Activated B cell treated with CpG ODN at 0.5 μM for 24 hours (primary cell): ENCODE data around the gene PLGRKT. TPM values are rescaled to one million over a fixed set of nuclear protein-coding genes. Genes with fewer than 3 reads are reported as not detected.
"Not testable (repeated sequence)": the region's sequence is repeated elsewhere in the genome, so short reads cannot be mapped to it uniquely, and the experiment has no call there.

ENCODE experiments used
- ATAC-seq: fragments of 200-7000 bp; cut with Tn5 transposase; one replicate; pipeline ENCODE4 v1.10.0; 2021; ENCODE audit warnings: low read depth, mild to moderate bottlenecking, moderate library complexity
- CTCF ChIA-PET: fragments of 350-600 bp; sonication (Branson Sonifier 250); formaldehyde crosslinking; loops from one replicate; lab custom pipeline; 2021; ENCODE audit warnings: antibody characterized with exemption; lab: Charles Lee
- POLR2A ChIA-PET: fragments of 350-600 bp; sonication (Branson Sonifier 250); formaldehyde crosslinking; loops from one replicate; lab custom pipeline; 2021; ENCODE audit warnings: antibody characterized with exemption; lab: Charles Lee
- DNase-seq: peaks from one replicate; pipeline ENCODE4 v3.0.0; 2022
- H3K27ac Mint-ChIP-seq: one replicate; pipeline ENCODE4 v1.8.0; 2020; ENCODE audit warnings: mixed read lengths
- H3K27me3 Mint-ChIP-seq: one replicate; pipeline ENCODE4 v1.8.0; 2021; ENCODE audit warnings: mixed read lengths
- H3K36me3 Mint-ChIP-seq: one replicate; pipeline ENCODE4 v1.8.0; 2021; ENCODE audit warnings: low read depth, mixed read lengths
- H3K4me1 Mint-ChIP-seq: one replicate; pipeline ENCODE4 v1.8.0; 2021; ENCODE audit warnings: mixed read lengths
- H3K4me3 Mint-ChIP-seq: one replicate; pipeline ENCODE4 v1.8.0; 2020; ENCODE audit warnings: mild to moderate bottlenecking, mixed read lengths
- H3K9me3 Mint-ChIP-seq: one replicate; pipeline ENCODE4 v1.8.0; 2020; ENCODE audit warnings: mixed read lengths
- intact Hi-C: fragments of 100-400 bp; cut with micrococcal nuclease; formaldehyde crosslinking; loops from one replicate; pipeline ENCODE4 v1.15.1; 2024
- total RNA-seq: library from RNA; stranded (reverse); gene quantifications from 2 replicates; pipeline ENCODE4 v1.2.3, GENCODE V29; 2022
- TF ChIP-seq, protein P1 (sequence below): fragments of 200-600 bp; IDR thresholded peaks from one replicate; pipeline ENCODE4 v1.8.0; 2022; ENCODE audit warnings: antibody characterized with exemption, mild to moderate bottlenecking

The PLGRKT gene
- total RNA-seq, 1 donor from 2014 or later, result 59.7 TPM

DNA sequence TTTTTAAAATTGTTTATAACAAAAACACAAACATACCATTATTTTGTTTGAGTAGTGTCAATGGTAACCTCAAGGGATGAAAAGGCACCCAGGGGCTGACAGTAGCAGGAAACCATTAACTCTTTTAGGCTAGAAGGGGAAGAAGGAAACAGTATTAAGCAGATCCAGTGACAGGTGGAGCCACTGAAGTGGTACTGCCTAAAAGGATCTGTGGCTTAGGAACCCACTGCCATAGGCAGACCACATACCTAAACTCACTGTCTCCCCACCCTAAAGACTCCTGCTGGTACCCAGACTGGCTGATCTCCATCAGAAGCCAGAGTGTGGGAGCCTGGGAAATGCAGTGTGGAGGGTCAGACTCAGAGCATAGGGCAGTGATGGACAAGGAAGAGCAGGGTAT lies 111.5 kb downstream of the PLGRKT start:
- ATAC-seq (no peak), DNase-seq (no peak)
- H3K27me3 Mint-ChIP-seq, result no peaks in the 10 kb centered on the region
- H3K4me1 Mint-ChIP-seq, result no peaks in the 10 kb centered on the region
- TF ChIP-seq, protein P1, sequence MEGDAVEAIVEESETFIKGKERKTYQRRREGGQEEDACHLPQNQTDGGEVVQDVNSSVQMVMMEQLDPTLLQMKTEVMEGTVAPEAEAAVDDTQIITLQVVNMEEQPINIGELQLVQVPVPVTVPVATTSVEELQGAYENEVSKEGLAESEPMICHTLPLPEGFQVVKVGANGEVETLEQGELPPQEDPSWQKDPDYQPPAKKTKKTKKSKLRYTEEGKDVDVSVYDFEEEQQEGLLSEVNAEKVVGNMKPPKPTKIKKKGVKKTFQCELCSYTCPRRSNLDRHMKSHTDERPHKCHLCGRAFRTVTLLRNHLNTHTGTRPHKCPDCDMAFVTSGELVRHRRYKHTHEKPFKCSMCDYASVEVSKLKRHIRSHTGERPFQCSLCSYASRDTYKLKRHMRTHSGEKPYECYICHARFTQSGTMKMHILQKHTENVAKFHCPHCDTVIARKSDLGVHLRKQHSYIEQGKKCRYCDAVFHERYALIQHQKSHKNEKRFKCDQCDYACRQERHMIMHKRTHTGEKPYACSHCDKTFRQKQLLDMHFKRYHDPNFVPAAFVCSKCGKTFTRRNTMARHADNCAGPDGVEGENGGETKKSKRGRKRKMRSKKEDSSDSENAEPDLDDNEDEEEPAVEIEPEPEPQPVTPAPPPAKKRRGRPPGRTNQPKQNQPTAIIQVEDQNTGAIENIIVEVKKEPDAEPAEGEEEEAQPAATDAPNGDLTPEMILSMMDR, result no peak
- no peak overlapping the region for H3K27ac Mint-ChIP-seq
- intact Hi-C loops, result no loop called here
- H3K9me3 Mint-ChIP-seq, result no peaks in the 10 kb centered on the region
- CTCF ChIA-PET, result no interaction called here
- H3K4me3 Mint-ChIP-seq, result no peak overlapping the region
- POLR2A ChIA-PET, result no interaction called here
- H3K36me3 Mint-ChIP-seq, result peaks cover 20% of the 10 kb centered on the region

DNA sequence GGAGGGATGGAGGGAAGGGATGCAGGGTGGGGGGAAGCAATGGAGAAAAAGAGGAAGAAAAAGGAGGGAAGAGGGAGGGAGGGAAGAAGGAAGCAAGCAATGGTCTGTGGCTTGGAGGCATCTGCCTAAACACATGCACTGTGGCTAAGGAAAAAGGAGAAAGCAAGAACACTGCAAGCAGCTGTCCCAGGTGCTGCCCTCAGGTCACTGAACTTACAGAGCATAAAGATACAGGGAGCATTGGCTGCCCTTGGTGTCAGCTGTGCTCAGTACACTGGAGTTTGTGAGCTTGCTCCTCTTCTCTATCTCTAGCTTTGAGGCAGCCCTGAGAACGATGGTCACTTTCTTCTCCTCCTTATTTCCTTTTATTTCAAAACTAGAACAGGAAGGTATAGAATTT lies 116.1 kb downstream of the PLGRKT start:
- ATAC-seq, H3K27ac Mint-ChIP-seq, H3K27me3 Mint-ChIP-seq, POLR2A ChIA-PET, intact Hi-C loops, H3K4me1 Mint-ChIP-seq, DNase-seq, H3K36me3 Mint-ChIP-seq, H3K4me3 Mint-ChIP-seq, H3K9me3 Mint-ChIP-seq: not testable (repeated sequence)
- CTCF ChIA-PET, result interaction anchor here (0.9 kb wide), 1 partner anchor 135 kb away, joined by 3 read pairs; no protein-coding TSS in a partner anchor

DNA sequence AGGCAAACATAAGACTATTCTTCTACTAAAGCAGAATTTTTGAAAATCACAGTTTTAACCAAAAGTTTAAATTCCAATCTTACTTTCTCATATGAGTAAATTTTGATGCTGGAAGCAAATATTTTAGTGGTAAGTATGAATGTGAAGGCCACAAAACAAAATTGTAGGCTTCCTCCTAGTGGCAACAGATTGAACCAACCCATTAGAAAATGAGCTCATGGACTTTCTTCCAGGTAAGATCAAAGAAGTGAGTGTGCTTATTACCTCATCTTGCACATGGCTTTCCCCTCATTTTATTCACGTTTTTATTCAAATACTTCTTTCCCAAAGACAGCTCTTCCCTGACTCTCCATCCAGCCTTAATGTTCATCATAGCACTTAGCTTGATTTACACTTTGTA lies 116.7 kb downstream of the PLGRKT start:
- CTCF ChIA-PET, result interaction anchor here (0.9 kb wide), 1 partner anchor 135 kb away, joined by 3 read pairs; no protein-coding TSS in a partner anchor
- Mint-ChIP-seq H3K9me3 (peaks cover 4% of the 10 kb centered on the region), H3K27me3 (no peaks in the 10 kb centered on the region), H3K4me3 (no peak overlapping the region), H3K36me3 (peaks cover 9% of the 10 kb centered on the region), H3K4me1 (no peaks in the 10 kb centered on the region), H3K27ac (no peak overlapping the region)
- intact Hi-C loops, result no loop called here
- POLR2A ChIA-PET, result no interaction called here
- DNase-seq, result no peak
- no peak for ATAC-seq
- TF ChIP-seq, protein P1, result no peak

DNA sequence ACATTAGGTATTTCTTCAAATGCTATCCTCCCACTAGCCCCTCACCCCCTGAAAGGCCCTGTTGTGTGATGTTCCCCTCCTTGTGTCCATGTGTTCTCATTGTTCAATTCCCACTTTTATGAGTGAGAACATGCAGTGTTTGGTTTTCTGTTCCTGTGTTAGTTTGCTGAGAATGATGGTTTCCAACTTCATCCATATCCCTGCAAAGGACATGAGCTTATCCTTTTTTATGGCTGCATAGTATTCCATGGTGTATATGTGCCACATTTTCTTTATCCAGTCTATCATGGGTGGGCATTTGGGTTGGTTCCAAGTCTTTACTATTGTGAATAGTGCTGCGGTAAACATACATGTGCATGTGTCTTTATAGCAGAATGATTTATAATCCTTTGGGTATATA lies 121.3 kb downstream of the PLGRKT start:
- H3K27me3 Mint-ChIP-seq, H3K4me3 Mint-ChIP-seq, intact Hi-C loops, ATAC-seq, POLR2A ChIA-PET, CTCF ChIA-PET, DNase-seq, H3K27ac Mint-ChIP-seq, H3K4me1 Mint-ChIP-seq: not testable (repeated sequence)
- Mint-ChIP-seq H3K9me3 (peaks cover 14% of the 10 kb centered on the region), H3K36me3 (peaks cover 17% of the 10 kb centered on the region)

DNA sequence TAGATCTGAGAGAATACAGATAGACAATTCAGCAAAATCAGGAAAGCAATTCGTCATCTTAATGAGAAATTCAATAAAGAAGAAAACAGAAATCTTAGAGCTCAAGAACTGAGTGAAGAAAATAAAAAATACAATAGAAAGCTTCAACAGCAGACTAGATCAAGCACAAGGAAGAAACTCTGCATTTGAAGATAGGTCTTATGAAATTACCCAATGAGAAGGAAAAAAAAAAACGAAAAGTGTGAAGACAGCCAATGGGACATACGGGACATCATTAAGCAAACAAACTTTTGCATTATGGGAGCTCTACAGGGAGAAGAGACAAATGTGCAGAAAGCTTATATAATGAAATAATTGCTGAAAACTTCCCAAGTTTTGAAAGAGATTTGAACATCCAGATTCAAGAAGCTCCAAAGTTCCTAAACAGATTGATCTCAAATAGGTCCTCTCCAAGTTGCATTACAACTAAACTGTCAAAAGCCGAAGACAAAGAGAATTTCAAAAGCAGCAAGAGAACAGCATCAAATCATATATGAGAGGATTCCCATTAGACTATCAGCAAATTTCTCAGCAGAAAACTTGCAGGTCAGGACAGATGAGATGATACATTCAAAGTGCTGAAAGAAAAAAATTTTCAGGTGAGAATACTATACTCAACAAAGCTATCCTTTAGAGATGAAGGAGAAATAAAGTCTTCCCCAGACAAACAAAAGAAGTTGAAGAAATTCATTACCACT lies 122.4 kb downstream of the PLGRKT start:
- Mint-ChIP-seq H3K36me3 (peaks cover 17% of the 10 kb centered on the region), H3K9me3 (peaks cover 14% of the 10 kb centered on the region), H3K4me3 (no peak overlapping the region), H3K27me3 (no peaks in the 10 kb centered on the region), H3K4me1 (no peaks in the 10 kb centered on the region), H3K27ac (no peak overlapping the region)
- ATAC-seq (no peak), DNase-seq (no peak)
- POLR2A ChIA-PET, result no interaction called here
- intact Hi-C loops, result no loop called here
- TF ChIP-seq, protein P1, result no peak
- CTCF ChIA-PET, result no interaction called here

DNA sequence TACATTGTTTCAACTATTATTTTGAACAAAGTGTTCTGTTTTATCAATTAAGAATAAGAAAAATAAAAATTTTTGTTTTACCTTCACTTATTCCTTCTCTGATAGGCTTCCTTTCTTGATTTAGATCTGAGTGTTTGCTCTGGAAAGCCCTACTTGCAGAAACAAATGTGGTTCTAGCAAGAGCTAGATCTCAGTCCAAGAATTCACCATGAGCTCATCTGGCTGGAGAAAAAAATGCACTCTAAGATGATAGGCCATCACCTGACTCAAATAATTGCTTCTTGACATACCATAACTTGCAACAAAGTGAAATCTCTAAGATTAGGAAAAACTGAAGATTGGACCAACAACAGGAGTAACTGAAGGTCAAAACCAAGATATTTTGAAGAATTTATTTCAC lies 126.9 kb downstream of the PLGRKT start:
- Mint-ChIP-seq H3K27ac (no peak overlapping the region), H3K27me3 (no peaks in the 10 kb centered on the region), H3K4me1 (no peaks in the 10 kb centered on the region), H3K9me3 (peaks cover 10% of the 10 kb centered on the region), H3K4me3 (no peak overlapping the region), H3K36me3 (peaks cover 11% of the 10 kb centered on the region)
- ATAC-seq (no peak), DNase-seq (no peak)
- ChIA-PET POLR2A (no interaction called here), CTCF (no interaction called here)
- TF ChIP-seq, protein P1, result no peak
- intact Hi-C loops, result no loop called here

Other genes starting within 250 kb of the PLGRKT start
- gene INSL4, start 206.5 kb downstream of the PLGRKT start, total RNA-seq, result not detected in 2 replicates
- gene RLN2, start 133.2 kb downstream of the PLGRKT start, total RNA-seq, result 1.8 and 1.9 TPM in 2 replicates
- gene RLN1, start 98.0 kb downstream of the PLGRKT start, total RNA-seq, result 1.2 and 1.9 TPM in 2 replicates
- gene CD274, start 12.6 kb upstream of the PLGRKT start, total RNA-seq, result 47.4 and 48.9 TPM in 2 replicates
- gene PDCD1LG2, start 72.6 kb upstream of the PLGRKT start, total RNA-seq, result 2.1 and 2.8 TPM in 2 replicates
- gene RIC1, start 191.2 kb upstream of the PLGRKT start, total RNA-seq, result 68.1 and 85.0 TPM in 2 replicates